Measurements from ENCODE around the gene TICAM2. TPM values are rescaled to one million over a fixed set of nuclear protein-coding genes. Genes with fewer than 3 reads are reported as not detected.

The TICAM2 gene
- total RNA-seq, 4 donors from 2014 or later = 0.80 to 3.3 TPM; not detected in 2

GRCh38 chr5:115599502-115599901 is 2.8 kb downstream of the TICAM2 start:
- H3K27ac ChIP-seq = peak overlapping the region in 1 of 4 donors; percentile 6
- TF ChIP-seq CTCF (IDR thresholded peaks at IDR 0.05) = no peak
- H3K4me1 ChIP-seq = peaks cover 0 to 20% (median 3%) of the 10 kb centered on the region in 4 donors
- no peaks in the 10 kb centered on the region for H3K9me3 ChIP-seq
- no peaks in the 10 kb centered on the region for H3K36me3 ChIP-seq
- H3K4me3 ChIP-seq = no peak overlapping the region
- H3K27me3 ChIP-seq = no peaks in the 10 kb centered on the region
- peak in 2 of 3 donors; percentile 32 to 50 for DNase-seq

GRCh38 chr5:115594128-115595047 is 7.9 kb downstream of the TICAM2 start:
- Histone ChIP-seq H3K27me3 (no peaks in the 10 kb centered on the region), H3K4me1 (no peaks in the 10 kb centered on the region), H3K36me3 (no peaks in the 10 kb centered on the region), H3K27ac (no peak overlapping the region), H3K4me3 (no peak overlapping the region), H3K9me3 (no peaks in the 10 kb centered on the region)
- no peak for TF ChIP-seq POLR2A (IDR thresholded peaks at IDR 0.05)
- TF ChIP-seq CTCF (IDR thresholded peaks at IDR 0.05) = no peak
- DNase-seq = no peak

GRCh38 chr5:115589043-115589442 is 13.2 kb downstream of the TICAM2 start:
- Histone ChIP-seq H3K36me3 (no peaks in the 10 kb centered on the region), H3K4me3 (no peak overlapping the region), H3K27ac (no peak overlapping the region), H3K4me1 (no peaks in the 10 kb centered on the region), H3K27me3 (no peaks in the 10 kb centered on the region), H3K9me3 (no peaks in the 10 kb centered on the region)
- DNase-seq = no peak
- no peak for TF ChIP-seq CTCF (IDR thresholded peaks at IDR 0.05)
- TF ChIP-seq POLR2A (IDR thresholded peaks at IDR 0.05) = no peak

- Histone ChIP-seq H3K9me3 (no peaks in the 10 kb centered on the region), H3K27ac (no peak overlapping the region), H3K36me3 (no peaks in the 10 kb centered on the region), H3K4me1 (no peaks in the 10 kb centered on the region), H3K27me3 (no peaks in the 10 kb centered on the region), H3K4me3 (no peak overlapping the region)
- no peak for TF ChIP-seq CTCF (IDR thresholded peaks at IDR 0.05)
- no peak for TF ChIP-seq POLR2A (IDR thresholded peaks at IDR 0.05)
- DNase-seq = no peak
Measured at GRCh38 chr5:115588640-115589039, 13.6 kb downstream of the TICAM2 start.

- H3K4me1 ChIP-seq = no peaks in the 10 kb centered on the region
- H3K4me3 ChIP-seq = no peak overlapping the region
- no peak overlapping the region for H3K27ac ChIP-seq
- no peak for DNase-seq
- TF ChIP-seq POLR2A (IDR thresholded peaks at IDR 0.05) (no peak), CTCF (IDR thresholded peaks at IDR 0.05) (peak in 5 of 6 experiments; percentile 49 to 72 (median 66))
- no peaks in the 10 kb centered on the region for H3K36me3 ChIP-seq
- no peaks in the 10 kb centered on the region for H3K9me3 ChIP-seq
- no peaks in the 10 kb centered on the region for H3K27me3 ChIP-seq
Measured at GRCh38 chr5:115586525-115587146, 15.6 kb downstream of the TICAM2 start.

Data from Peyer's patch (tissue), 4 donors.